Esophagus squamous epithelium (tissue), 5 donors: ENCODE measurements around the gene ATP10A. TPM values are rescaled to one million over a fixed set of nuclear protein-coding genes. Genes with fewer than 3 reads are reported as not detected.
A peak's percentile ranks its signal among the peaks of the same experiment; 100 is the strongest.

Experiments used
- DNase-seq: peaks from one replicate; lab custom pipeline; 2025; lab: John Stamatoyannopoulos, UW
- H3K27ac ChIP-seq, 4 donors: fragments of 200-600 bp; sonication (generic); one replicate each; pipeline ENCODE4 v1.5.1; 2016 to 2019; ENCODE audit warnings: mild to moderate bottlenecking in 1 of 4
- H3K27me3 ChIP-seq, 4 donors: fragments of 200-600 bp; sonication (generic); 1 replicate in 3 of 4; 2 replicates in 1 of 4; pipeline versions ENCODE4 v1.5.1 to v1.6.0; 2017 to 2021; ENCODE audit warnings: antibody characterized with exemption in 1 of 4
- H3K36me3 ChIP-seq, 3 donors: fragments of 200-600 bp; sonication (generic); one replicate each; pipeline ENCODE4 v1.5.1; 2016 to 2019
- H3K4me1 ChIP-seq, 3 donors: fragments of 200-600 bp; sonication (generic); one replicate each; pipeline ENCODE4 v1.5.1; 2017 to 2019
- H3K4me3 ChIP-seq, 4 donors: fragments of 200-600 bp; sonication (generic); 1 replicate in 3 of 4; 2 replicates in 1 of 4; pipeline ENCODE4 v1.5.1; 2016 to 2019; ENCODE audit warnings: mild to moderate bottlenecking in 2 of 4, moderate library complexity in 1 of 4
- H3K9me3 ChIP-seq, 3 donors: fragments of 200-600 bp; sonication (generic); one replicate each; pipeline ENCODE4 v1.5.1; 2016 to 2019
- POLR2A ChIP-seq, 4 donors: fragments of 450-650 bp; IDR thresholded peaks; one replicate each; pipeline ENCODE4 v1.6.1; 2017; ENCODE audit warnings: antibody characterized with exemption in 4 of 4, mild to moderate bottlenecking in 4 of 4, moderate library complexity in 3 of 4
- WGBS, 2 donors: methylation state at CpG; one replicate each; pipeline ENCODE4 v1.1.5; 2018; 5-methylcytosine and 5-hydroxymethylcytosine counted together
- intact Hi-C: fragments of 100-400 bp; cut with DNase I; formaldehyde crosslinking; loops from one replicate; pipeline ENCODE4 v1.15.0; 2022
- total RNA-seq, 4 donors: library from RNA; depleted of rRNA; stranded (reverse); fragments of >200 nt; gene quantifications; one replicate each; pipeline ENCODE4 v1.1.0, GENCODE V29; 2016
- TF ChIP-seq, protein P1 (sequence below), 6 experiments: fragments of 450-650 bp in 4 of 6; fragments of 200-600 bp in 2 of 6; sonication (generic) in 2 of 6; IDR thresholded peaks; one replicate each; pipeline ENCODE4 v1.5.1; 2016 to 2019; ENCODE audit warnings: antibody characterized with exemption in 6 of 6, mild to moderate bottlenecking in 4 of 6, moderate library complexity in 4 of 6
- donor health status: DM: yes; HTN: yes; CAD: no.

The ATP10A gene
- total RNA-seq, 4 donors from 2014 or later, result 0.88 to 6.3 (median 1.9) TPM

DNA sequence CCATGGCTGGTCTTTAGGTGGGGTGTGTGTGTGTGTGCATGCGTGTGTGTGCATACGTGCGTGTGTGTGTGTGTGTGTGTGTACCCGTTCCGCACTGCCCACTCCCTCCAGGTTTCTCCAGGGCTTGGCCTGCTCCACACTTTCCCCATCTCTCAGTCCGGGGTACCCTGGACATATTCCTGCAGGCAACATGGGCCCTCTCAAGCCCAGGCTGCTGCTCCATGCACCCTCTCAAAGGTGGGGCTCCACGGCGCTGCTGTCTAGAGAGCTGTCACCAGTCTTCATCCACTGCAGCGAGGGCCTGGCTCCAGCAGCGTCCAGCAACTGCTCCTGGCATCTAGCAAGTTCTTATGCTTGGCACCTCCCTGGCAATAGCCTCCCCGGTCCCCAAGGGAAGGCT is 86.1 kb downstream of the ATP10A start:
- H3K4me3 ChIP-seq, result no peak overlapping the region
- TF ChIP-seq POLR2A (IDR thresholded peaks at IDR 0.05), result no peak
- TF ChIP-seq, protein P1, sequence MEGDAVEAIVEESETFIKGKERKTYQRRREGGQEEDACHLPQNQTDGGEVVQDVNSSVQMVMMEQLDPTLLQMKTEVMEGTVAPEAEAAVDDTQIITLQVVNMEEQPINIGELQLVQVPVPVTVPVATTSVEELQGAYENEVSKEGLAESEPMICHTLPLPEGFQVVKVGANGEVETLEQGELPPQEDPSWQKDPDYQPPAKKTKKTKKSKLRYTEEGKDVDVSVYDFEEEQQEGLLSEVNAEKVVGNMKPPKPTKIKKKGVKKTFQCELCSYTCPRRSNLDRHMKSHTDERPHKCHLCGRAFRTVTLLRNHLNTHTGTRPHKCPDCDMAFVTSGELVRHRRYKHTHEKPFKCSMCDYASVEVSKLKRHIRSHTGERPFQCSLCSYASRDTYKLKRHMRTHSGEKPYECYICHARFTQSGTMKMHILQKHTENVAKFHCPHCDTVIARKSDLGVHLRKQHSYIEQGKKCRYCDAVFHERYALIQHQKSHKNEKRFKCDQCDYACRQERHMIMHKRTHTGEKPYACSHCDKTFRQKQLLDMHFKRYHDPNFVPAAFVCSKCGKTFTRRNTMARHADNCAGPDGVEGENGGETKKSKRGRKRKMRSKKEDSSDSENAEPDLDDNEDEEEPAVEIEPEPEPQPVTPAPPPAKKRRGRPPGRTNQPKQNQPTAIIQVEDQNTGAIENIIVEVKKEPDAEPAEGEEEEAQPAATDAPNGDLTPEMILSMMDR (IDR thresholded peaks at IDR 0.05), result no peak
- intact Hi-C loops, result no loop called here
- H3K27me3 ChIP-seq, result no peaks in the 10 kb centered on the region
- WGBS, 2 donors, result 71 to 93% methylated on average over 4 to 7 of the region's 11 CpGs
- no peak overlapping the region for H3K27ac ChIP-seq
- DNase-seq, result no peak
- H3K4me1 ChIP-seq, result peaks cover 7 to 14% (median 8%) of the 10 kb centered on the region in 3 donors
- peaks cover 0 to 12% (median 0%) of the 10 kb centered on the region in 3 donors for H3K36me3 ChIP-seq
- no peaks in the 10 kb centered on the region for H3K9me3 ChIP-seq

DNA sequence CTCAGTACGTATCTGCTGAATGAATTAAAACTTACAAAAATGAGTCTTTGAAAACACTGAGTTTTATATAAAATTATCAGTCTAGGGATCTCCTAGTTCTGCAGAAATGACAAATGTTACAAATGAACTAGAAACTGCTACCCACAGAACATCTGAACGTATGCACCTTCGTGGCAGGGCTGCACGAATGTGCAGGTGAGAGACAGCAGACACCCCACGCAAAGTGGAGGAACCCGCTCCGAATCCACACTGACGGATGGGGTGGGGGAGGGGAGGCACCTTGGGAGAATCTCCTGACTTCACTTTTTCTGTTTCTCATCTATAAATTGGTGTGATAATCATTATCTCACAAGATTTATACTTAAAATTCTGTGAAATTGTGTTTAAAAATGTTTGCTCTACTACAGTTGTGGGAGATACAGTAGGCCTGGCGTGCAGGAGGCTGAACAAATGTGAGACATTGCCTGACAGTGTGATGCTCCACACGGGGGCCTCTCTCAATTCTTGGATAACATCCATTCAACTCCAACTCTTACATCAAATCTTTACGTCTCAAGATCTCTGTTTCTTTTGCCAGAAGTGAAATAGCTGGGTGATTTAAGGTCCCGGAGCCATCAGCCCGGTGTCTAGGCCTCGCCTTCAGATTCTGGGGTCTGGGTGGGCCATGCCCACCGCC is 86.9 kb downstream of the ATP10A start:
- DNase-seq, result no peak
- no peaks in the 10 kb centered on the region for H3K9me3 ChIP-seq
- intact Hi-C loops, result no loop called here
- TF ChIP-seq, protein P1 (IDR thresholded peaks at IDR 0.05), result no peak
- no peak for TF ChIP-seq POLR2A (IDR thresholded peaks at IDR 0.05)
- H3K4me3 ChIP-seq, result no peak overlapping the region
- H3K36me3 ChIP-seq, result peaks cover 0 to 12% (median 0%) of the 10 kb centered on the region in 3 donors
- peak overlapping the region in 2 of 4 donors; percentile 43 to 44 for H3K27ac ChIP-seq
- WGBS, 2 donors, result 76 to 86% methylated on average over 15 of the region's 15 CpGs
- peaks cover 7 to 14% (median 8%) of the 10 kb centered on the region in 3 donors for H3K4me1 ChIP-seq
- no peaks in the 10 kb centered on the region for H3K27me3 ChIP-seq

DNA sequence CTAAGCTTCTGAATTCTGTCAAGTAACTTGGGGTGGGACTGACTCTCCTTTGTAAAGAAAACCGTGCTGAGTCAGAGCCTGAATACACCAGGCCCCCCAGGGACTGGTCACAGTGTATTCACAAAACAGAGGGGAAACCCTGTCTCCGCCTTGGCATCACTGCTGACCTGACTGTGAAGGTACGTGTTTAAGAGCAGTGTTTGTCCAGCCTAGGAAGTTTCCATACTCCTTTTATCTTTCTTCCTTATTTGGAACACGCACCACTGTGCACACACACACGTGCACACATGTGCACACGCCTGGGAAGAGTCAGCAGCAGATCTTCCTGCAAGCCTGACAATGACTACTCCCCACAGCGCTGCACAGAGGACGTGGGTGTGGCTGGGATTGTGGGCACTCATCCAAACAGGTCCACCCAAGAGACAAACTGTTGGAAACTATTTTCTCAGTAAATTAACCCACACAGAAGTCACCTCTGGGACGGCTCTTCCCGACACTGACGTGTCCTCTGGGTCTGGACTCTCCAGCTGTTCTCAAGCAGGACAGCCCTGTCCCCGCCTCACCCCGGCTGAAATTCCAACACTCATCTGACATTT is 87.7 kb downstream of the ATP10A start:
- TF ChIP-seq, protein P1 (IDR thresholded peaks at IDR 0.05), result no peak
- TF ChIP-seq POLR2A (IDR thresholded peaks at IDR 0.05), result no peak

DNA sequence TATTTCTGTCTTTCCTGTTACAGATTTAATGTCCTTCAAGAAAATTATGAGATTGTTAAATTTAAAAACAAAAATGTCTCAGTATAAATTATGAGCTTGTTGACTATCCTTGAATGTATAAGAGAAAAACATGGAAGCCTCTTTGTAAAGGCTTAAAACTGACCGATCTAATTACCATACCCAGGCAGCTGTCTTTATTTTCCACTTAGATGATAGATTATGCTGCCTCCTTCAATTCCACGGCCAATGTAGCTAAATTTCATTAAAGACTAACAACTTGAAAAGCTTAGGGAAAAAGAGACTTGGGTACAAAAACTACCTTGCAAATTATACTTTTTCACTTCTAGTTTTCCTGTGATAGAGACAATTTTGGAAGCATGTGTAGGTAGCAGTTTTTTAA is 88.3 kb downstream of the ATP10A start:
- Histone ChIP-seq H3K4me3 (no peak overlapping the region), H3K9me3 (no peaks in the 10 kb centered on the region), H3K27me3 (no peaks in the 10 kb centered on the region), H3K27ac (peak overlapping the region in 1 of 4 donors; percentile 44), H3K4me1 (peaks cover 7 to 14% (median 8%) of the 10 kb centered on the region in 3 donors), H3K36me3 (peaks cover 0 to under 1% (median 0%) of the 10 kb centered on the region in 3 donors)
- WGBS, 2 donors, result 79 to 84% methylated on average over 2 of the region's 2 CpGs
- intact Hi-C loops, result no loop called here
- TF ChIP-seq POLR2A (IDR thresholded peaks at IDR 0.05), result no peak
- TF ChIP-seq, protein P1 (IDR thresholded peaks at IDR 0.05), result no peak
- DNase-seq, result no peak

More for the DNA sequence above, 87.7 kb downstream of the ATP10A start:
- intact Hi-C loops, result no loop called here
- peaks cover 7 to 14% (median 8%) of the 10 kb centered on the region in 3 donors for H3K4me1 ChIP-seq
- 26 to 31% methylated on average over 8 to 13 of the region's 13 CpGs for WGBS, 2 donors
- H3K27ac ChIP-seq, result peak overlapping the region in 2 of 4 donors; percentile 43 to 44
- DNase-seq, result no peak
- H3K9me3 ChIP-seq, result no peaks in the 10 kb centered on the region
- H3K36me3 ChIP-seq, result peaks cover 0 to 6% (median 0%) of the 10 kb centered on the region in 3 donors
- H3K27me3 ChIP-seq, result no peaks in the 10 kb centered on the region
- H3K4me3 ChIP-seq, result no peak overlapping the region

DNA sequence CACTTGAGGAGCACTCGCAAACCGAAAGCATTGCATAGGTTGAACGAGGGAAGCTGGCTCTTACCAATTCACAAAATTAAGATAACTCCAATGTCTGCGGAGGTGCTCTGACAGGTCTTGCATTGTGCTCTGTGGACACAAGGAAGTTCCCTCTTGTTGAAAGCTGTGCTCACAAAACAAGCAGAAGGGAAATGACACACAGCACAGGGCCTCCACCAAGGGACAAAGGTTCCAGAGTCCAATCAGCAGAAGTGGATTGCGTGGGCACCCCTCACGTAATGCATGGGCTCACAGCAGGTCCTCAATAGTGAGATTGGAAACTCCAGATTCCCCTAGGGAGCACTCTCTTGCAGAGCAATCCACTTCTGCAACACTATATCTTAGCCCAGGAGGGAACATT is 89.9 kb downstream of the ATP10A start:
- Histone ChIP-seq H3K4me3 (no peak overlapping the region), H3K27ac (no peak overlapping the region), H3K9me3 (no peaks in the 10 kb centered on the region), H3K4me1 (peaks cover 7 to 14% (median 8%) of the 10 kb centered on the region in 3 donors), H3K36me3 (no peaks in the 10 kb centered on the region), H3K27me3 (no peaks in the 10 kb centered on the region)
- intact Hi-C loops, result no loop called here
- WGBS, 2 donors, result 83 to 87% methylated on average over 1 to 6 of the region's 6 CpGs
- TF ChIP-seq, protein P1 (IDR thresholded peaks at IDR 0.05), result no peak
- no peak for TF ChIP-seq POLR2A (IDR thresholded peaks at IDR 0.05)
- no peak for DNase-seq
